Omental fat pad (tissue), 4 donors: Measurements from ENCODE around the gene RNF208. TPM values are rescaled to one million over a fixed set of nuclear protein-coding genes. Genes with fewer than 3 reads are reported as not detected.

ENCODE experiments used
- ATAC-seq: fragments of 150-250 bp; one replicate; pipeline ENCODE4 v1.9.1; 2016; ENCODE audit warnings: mild to moderate bottlenecking, moderate library complexity; ENCODE audit not compliant: low FRiP score
- DNase-seq: peaks from one replicate; pipeline ENCODE4 v3.0.0-alpha.2; 2019; ENCODE audit warnings: low spot score
- total RNA-seq, 4 donors: library from RNA; depleted of rRNA; stranded (reverse); fragments of >200 nt; gene quantifications; one replicate each; pipeline ENCODE4 v1.1.0, GENCODE V29; 2016
- TF ChIP-seq, protein P1 (sequence below), 3 donors: fragments of 450-650 bp; IDR thresholded peaks; one replicate each; pipeline ENCODE4 v1.5.1; 2016 to 2017; ENCODE audit warnings: antibody characterized with exemption in 3 of 3, mild to moderate bottlenecking in 3 of 3, moderate library complexity in 2 of 3

The RNF208 gene
- total RNA-seq, 4 donors from 2014 or later: 0.65 to 1.0 (median 0.72) TPM; not detected in 1

DNA sequence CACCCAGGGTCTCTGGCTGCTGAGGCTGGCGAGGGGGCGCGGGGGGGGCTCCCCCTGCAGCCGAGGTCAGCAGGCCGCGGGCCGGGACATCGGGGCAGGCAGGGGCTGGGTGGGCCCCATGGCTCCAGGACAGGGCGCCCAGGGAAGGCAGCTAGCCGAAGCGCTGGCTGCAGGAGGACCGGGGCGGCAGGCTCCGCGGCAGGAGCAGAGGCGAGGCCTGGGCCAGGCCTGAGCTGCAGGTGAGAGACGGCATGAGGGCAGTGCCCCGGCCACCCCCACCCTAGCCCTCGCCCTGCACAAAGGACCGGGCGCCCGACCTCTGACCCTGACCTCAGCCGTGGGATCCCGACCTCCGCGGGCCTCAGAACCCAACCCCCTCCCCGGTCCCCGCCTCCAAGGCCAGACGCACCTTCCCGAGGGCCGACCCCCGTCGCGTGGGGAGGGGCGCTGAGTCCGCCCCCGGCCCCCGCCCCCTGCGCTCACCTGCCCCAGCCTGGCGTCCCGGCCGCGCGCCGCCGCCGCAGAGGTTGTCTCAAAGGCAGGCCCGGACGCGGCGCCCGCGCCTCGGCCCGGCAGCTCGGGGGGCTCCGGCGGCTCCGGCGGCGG lies 431 bp downstream of the RNF208 start:
- DNase-seq (no peak), ATAC-seq (no peak)
- TF ChIP-seq, protein P1, sequence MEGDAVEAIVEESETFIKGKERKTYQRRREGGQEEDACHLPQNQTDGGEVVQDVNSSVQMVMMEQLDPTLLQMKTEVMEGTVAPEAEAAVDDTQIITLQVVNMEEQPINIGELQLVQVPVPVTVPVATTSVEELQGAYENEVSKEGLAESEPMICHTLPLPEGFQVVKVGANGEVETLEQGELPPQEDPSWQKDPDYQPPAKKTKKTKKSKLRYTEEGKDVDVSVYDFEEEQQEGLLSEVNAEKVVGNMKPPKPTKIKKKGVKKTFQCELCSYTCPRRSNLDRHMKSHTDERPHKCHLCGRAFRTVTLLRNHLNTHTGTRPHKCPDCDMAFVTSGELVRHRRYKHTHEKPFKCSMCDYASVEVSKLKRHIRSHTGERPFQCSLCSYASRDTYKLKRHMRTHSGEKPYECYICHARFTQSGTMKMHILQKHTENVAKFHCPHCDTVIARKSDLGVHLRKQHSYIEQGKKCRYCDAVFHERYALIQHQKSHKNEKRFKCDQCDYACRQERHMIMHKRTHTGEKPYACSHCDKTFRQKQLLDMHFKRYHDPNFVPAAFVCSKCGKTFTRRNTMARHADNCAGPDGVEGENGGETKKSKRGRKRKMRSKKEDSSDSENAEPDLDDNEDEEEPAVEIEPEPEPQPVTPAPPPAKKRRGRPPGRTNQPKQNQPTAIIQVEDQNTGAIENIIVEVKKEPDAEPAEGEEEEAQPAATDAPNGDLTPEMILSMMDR (IDR thresholded peaks at IDR 0.05): no peak

DNA sequence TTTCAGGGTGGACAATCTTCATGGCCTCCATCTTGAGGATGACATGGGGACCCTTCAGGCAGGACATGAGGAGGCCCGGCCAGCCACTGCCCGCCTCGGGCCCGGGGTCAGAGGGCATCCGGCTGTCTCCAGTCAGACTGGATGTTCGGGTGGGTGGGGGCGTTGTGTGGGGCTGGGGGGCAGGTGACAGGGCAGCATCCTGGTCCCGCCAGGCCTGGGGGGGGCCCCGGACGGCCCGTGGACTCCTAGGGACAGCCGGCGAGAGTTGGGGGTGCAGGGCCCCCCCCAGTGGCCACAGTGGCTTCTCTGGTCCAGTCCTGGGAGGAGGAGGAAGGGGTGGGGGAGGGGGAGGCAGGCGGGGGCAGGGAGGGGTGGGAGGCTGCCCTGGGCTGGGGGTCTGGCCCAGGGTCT lies 940 bp downstream of the RNF208 start:
- no peak for DNase-seq
- TF ChIP-seq, protein P1 (IDR thresholded peaks at IDR 0.05): no peak
- no peak for ATAC-seq

DNA sequence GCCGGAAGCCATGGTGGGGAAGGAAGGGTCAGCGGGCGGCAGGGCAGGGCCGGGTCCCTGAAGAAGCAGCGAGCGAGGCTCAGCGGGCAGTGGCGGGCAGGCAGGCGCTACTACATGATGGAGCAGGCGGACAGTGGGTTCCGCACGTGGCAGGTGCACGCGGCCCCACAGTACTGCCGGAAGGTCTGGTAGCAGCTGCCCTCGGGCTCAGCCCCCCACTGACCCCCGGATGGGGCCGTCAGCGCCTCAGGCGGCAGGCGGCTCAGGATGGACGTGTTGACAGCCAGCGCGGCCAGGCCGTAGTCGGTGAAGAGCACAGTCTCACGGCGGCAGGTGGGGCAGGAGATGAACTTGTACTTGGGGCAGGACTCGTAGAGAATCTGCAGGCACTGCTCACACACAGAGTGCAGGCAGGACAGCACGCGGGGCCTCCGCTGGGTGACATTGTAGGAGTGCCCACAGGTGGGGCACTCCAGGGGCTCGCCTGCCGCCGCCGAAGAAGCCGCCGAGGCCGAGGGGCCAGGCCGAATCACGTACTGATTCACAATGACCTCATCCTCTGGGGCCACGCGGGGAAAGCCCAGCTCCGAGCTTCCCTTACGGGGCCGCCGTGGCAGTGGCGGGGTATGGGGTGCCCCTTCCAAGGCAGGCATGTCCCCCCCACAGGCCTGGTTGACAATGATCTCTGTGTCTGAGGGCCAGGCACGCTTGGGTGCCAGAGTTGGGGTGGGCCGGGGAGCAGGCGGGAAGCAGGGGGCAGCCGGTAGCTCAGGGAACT lies 1.5 kb downstream of the RNF208 start:
- ATAC-seq (no peak), DNase-seq (no peak)
- TF ChIP-seq, protein P1 (IDR thresholded peaks at IDR 0.05): no peak

DNA sequence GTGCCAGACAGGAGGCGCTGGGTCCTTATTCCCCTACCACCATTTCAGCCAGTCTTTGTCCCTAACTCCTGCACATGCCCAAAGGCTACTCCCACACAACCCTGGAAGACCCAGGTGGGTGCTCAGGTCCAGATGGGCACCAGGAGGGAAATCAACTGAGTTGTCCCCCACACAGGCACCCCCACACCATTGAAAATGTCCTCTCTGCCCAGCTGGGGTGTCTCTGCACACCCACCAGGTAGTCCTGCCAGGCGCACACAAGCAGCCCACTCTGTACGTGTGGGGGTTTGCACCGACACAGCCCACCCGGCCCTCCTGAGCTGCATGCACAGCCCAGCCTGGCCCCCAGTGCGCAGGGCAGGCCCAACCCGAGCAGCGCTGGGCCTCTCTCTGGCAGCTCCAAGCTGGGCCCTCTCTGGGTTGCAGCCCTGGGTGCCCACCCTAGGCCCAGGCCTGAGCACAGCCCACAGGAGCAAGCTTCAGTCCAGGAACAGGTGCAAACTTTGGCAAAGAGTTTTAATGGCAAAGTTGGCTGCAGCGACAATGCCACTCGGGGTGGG lies 2.2 kb downstream of the RNF208 start:
- DNase-seq (no peak), ATAC-seq (no peak)
- TF ChIP-seq, protein P1 (IDR thresholded peaks at IDR 0.05): no peak

DNA sequence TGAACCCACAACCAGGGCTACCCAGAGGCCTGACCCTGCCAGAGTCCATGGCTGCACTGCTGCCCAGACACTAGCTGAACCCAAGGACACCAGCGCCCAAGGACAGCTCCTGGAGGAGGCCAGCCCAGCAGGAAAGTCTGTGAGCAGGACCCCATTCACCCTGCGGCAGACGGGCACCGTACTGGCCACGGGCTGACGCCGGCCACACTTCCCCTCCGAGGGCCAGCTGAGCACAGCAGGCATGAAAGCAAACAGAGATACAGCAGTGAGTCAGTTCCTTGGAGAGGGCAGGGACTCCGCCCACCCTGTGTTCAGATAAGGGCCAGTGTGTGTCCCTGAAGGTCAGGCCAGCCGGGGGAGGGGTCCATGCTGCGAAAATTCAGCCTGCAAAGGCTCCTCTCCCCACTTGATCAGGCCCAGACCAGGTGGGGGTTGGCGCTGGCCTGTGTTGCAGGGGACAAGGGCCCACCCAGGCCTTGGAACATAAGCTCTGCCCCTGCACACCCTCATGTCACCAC lies 3.2 kb downstream of the RNF208 start:
- TF ChIP-seq, protein P1 (IDR thresholded peaks at IDR 0.05): no peak
- no peak for ATAC-seq
- DNase-seq: no peak

DNA sequence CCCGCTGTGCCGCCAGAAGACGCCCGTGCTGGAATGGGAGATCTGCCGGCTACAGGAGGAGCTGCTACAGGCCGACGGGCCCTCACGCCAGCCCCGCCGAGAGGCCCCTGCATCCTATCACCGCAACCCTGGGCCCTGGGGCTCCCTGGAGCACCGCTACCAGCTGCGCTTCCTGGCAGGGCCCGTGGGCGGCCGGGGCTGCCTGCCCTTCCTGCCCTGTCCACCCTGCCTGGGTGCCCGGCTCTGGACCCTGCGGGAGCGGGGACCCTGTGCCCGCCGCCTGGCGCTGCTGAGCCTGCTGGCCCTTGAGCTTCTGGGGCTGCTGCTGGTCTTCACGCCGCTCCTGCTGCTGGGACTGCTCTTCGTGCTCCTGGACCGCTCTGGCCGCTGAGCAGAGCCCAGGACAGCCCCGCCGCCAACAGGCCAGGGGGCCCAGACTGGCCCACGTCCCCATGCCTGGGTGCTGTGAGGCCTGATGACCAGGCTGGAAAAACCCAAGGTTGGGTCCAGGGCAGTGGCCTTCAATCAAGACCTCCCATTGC lies 3.8 kb downstream of the RNF208 start:
- TF ChIP-seq, protein P1 (IDR thresholded peaks at IDR 0.05): no peak
- DNase-seq: no peak
- no peak for ATAC-seq
